Measurements from ENCODE around the gene CASTOR2.

GRCh38 chr7:75039709-75040108, 75.2 kb downstream of the CASTOR2 start:
- TF ChIP-seq CTCF (IDR thresholded peaks at IDR 0.05), result no peak
- no peak for TF ChIP-seq POLR2A (IDR thresholded peaks at IDR 0.05)

All from uterus (tissue), 2 donors.